GM10847 (cell line): ENCODE measurements around the gene RHO.

Experiments used
- POLR2A ChIP-seq: IDR thresholded peaks from 2 replicates; pipeline ENCODE4 v1.6.1; 2011; ENCODE audit not compliant: insufficient read length; ENCODE audit errors: extremely low read depth

Gene RHO

DNA sequence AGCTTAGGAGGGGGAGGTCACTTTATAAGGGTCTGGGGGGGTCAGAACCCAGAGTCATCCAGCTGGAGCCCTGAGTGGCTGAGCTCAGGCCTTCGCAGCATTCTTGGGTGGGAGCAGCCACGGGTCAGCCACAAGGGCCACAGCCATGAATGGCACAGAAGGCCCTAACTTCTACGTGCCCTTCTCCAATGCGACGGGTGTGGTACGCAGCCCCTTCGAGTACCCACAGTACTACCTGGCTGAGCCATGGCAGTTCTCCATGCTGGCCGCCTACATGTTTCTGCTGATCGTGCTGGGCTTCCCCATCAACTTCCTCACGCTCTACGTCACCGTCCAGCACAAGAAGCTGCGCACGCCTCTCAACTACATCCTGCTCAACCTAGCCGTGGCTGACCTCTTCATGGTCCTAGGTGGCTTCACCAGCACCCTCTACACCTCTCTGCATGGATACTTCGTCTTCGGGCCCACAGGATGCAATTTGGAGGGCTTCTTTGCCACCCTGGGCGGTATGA, at the start of gene RHO:
TSS of gene RHO (plus strand) at position 51 of the 512 bp plus-strand sequence. CDS start at position 146, 95 bp downstream.
- TF ChIP-seq POLR2A: no peak

GRCh38 chr3:129481766-129482332, 46.6 kb upstream of the RHO start:
- no peak for TF ChIP-seq POLR2A

GRCh38 chr3:129482721-129483120, 45.7 kb upstream of the RHO start:
- TF ChIP-seq POLR2A: no peak

DNA sequence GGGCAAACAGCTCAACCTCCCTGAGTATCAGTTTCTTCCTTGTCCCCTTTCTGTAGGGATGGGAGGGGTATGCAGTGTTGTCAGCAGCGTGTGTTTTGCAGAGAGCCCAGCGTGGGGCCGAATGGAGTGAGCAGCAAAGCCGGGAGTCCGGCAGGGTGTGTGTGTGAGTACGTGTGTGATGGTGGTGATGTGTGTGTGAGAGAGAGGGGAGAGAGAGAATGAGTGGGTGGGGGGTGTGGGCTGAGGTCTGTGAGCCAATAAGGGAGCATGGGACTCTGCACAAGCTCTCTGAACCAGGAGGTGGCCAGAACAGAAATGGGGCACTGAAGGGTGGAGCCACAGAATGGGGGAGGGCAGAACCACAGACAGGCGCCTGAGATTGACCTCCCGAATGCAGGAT, 44.6 kb upstream of the RHO start:
- no peak for TF ChIP-seq POLR2A

DNA sequence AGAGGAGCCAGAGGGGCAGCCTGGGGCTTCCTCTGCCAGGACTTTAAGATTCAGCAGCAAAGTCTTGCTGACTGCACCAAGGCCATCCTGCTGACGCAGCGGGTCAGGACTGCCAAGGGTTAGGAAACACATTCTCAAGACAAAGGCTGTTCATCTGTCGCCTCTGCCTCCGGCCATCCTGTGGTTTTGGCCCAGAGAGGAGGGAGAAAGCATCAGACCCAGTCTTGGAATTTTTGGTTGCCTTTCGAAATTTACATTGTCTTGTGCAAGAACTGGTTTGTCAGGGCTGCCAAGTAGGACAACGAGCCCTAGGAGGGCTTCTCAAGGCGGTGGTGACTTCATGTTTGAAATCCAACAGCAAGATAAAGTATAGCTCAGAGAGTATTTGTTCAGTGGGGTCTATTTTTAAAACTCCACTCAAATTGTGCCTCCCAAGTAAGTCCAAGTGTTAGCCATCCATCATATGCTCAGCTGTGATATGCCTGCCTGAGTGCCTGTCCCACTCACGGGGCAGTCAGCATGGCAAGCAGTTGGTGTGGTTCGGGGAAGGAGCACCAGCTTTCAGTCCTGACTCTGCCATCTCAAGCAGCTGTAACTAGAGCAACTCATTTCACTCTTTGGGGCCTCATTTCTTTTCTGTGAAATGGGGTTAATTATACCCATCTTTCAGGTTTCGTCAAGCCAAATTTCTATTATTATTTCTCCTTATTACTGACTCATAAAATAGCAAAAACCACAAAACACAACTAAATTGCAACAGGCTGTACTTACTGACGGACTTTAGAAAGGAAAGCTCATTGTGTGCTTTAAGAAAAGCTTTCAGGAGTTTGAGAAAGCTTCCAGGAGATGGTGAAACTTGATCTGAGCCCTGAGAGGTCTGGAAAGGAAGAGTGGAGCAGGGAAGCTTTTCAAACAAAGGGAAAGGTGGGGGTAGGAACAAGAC, 42.4 kb upstream of the RHO start:
- TF ChIP-seq POLR2A: no peak

DNA sequence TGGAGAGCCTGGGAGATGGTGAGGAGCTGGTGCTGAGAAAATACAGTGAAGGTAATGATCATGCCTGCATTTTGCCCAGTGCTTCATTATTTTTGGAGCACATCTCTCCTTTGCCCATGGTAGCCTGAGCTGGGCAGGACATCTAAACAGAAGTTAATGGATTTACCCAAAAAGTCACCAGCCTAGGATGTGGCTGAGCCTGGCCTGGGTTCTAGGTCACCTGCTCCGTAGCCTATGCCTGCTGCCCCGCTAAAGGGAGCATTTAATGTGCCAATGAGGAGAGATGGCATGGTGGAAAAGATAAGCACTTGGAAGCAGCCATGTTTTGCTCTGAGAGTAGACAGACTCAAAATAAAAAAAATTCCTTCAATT, 41.8 kb upstream of the RHO start:
- TF ChIP-seq POLR2A: no peak

DNA sequence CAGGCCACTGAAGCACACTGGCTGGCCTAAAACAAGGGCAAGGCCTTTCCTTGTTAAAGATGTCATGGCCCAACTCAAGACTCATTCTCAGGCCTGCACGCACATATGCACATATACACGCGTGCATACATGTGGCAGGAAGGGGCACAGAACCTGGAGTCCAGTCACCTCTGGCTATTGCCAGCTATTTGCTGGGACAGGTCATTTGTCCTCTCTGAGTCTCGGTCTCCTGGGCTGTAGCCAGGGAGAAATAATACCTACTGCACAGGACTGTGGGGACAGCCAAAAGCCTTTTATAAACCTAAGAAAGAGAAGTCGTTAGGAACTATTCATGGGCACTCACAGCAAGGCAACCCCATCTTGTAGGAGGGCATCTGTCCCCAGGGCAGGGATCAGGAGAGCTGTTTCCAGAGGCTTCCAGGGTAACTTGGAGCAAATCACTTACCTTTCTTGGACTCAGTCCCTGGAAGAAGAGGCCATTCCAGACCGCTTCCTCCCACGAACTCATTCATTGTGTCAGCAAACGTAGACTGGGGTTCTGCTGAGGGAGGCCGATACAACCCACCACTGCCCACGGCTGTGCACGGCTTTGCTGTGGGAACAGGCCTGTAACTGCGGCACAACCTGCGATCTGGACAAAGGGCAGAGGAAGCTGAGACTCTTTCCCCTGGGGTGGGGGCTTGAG, 41.1 kb upstream of the RHO start:
- no peak for TF ChIP-seq POLR2A

GRCh38 chr3:129490273-129490675, 38.2 kb upstream of the RHO start:
- TF ChIP-seq POLR2A: no peak

DNA sequence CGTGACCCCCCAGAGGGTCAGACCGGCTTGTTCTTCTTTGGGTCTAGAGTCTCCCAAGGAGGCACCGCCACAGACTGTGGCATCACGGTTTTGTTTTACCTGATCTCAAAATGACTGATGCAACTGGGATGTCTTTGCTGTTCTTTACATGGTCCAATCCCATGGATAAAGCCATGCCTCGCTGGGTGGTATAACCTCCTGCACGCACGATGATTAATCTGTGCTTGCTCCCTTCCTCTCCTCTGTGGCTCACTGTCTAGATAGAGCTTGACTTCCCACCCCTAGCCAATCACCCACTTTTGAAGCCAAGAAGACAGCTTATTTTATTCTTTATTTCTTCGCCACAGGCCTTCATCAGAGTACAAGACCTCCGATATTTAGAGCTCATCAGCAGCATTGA, 36.6 kb upstream of the RHO start:
- TF ChIP-seq POLR2A: no peak

DNA sequence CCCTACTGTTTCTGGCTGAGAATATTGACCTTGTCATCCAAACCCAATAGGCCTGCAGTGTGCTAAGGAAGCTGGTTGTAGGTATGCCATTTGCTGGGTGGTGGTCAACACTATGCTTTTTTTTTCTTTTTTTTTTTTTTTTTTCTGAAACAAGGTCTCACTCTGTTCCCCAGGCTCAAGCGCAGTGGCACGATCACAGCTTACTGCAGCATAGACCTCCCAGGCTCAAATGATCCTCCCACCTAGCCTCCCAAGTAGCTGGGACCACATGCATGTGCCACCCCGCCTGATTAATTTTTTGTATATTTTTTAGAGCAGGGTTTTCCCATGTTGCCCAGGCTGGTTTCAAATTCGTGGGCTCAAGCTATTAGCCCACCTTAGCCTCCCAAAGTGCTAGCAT, 35.7 kb upstream of the RHO start:
- TF ChIP-seq POLR2A: no peak

GRCh38 chr3:129493206-129493605, 35.2 kb upstream of the RHO start:
- no peak for TF ChIP-seq POLR2A

DNA sequence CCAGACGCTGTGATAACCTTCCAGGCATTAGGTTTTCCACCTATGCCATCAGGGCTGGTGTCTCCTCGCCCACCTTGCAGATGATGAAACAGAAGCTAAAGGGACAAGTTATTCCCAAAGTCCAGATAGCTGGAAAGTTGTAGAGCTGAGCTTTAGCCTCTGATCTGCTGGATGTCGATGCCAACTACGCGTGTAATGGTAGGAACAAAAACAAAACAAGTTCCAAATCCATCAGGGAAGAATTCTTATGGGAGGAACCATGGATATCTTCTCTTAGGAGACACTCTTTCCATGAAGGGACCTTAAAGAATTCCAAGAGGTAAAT, 28.1 kb upstream of the RHO start:
- no peak for TF ChIP-seq POLR2A

GRCh38 chr3:129501630-129502029, 26.8 kb upstream of the RHO start:
- TF ChIP-seq POLR2A: no peak

- no peak for TF ChIP-seq POLR2A
Observed at GRCh38 chr3:129502641-129503408, 25.6 kb upstream of the RHO start.
